GM12801 (cell line): ENCODE results near the gene FNDC10.

Experiments
- CTCF ChIP-seq: IDR thresholded peaks from one replicate; pipeline ENCODE4 v1.5.1; 2011; ENCODE audit warnings: control low read depth; ENCODE audit not compliant: insufficient read length; ENCODE audit errors: extremely low read depth

The FNDC10 gene

GRCh38 chr1:1627829-1628753, 28.2 kb upstream of the FNDC10 start:
- no peak for TF ChIP-seq CTCF

GRCh38 chr1:1627261-1627828, 27.4 kb upstream of the FNDC10 start:
- no peak for TF ChIP-seq CTCF

- no peak for TF ChIP-seq CTCF
These were observed 26.5 kb upstream of the FNDC10 start for GRCh38 chr1:1626207-1627141.

- TF ChIP-seq CTCF = no peak
These were observed 25.9 kb upstream of the FNDC10 start for GRCh38 chr1:1625824-1626206.

- no peak for TF ChIP-seq CTCF
These were observed 25.5 kb upstream of the FNDC10 start for GRCh38 chr1:1625404-1625775.

- TF ChIP-seq CTCF = no peak
These were observed 24.8 kb upstream of the FNDC10 start for GRCh38 chr1:1624443-1625403.
